NCI-H345 treated with DMSO at 0.1 percent for 48 hours (cell line): ENCODE measurements around the gene TXNDC5.

Source experiments
- DNase-seq: peaks from one replicate; lab custom pipeline; 2025; ENCODE audit not compliant: unreplicated experiment; lab: John Stamatoyannopoulos, UW

TXNDC5 gene

DNA sequence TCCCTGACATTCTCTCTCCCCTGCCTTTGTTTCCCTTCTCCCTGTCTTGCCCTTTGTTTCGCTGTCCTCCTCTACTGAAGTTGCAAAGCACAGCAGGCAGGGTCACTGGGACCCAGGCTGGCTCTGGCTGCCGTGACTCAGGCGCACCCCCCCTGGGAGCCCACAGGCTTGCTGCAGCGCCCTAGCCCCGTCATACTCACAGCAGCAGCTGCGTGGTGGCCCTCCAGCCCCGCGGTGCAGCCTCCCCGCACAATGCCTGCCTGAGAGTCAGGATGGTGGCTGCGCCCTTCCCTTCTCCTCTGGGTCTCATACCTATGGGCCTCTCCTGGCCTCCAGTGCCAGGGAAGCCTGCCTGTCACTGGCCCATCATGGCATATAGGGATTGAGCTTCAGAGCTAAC is 41.7 kb downstream of the TXNDC5 start:
- DNase-seq: no peak

DNA sequence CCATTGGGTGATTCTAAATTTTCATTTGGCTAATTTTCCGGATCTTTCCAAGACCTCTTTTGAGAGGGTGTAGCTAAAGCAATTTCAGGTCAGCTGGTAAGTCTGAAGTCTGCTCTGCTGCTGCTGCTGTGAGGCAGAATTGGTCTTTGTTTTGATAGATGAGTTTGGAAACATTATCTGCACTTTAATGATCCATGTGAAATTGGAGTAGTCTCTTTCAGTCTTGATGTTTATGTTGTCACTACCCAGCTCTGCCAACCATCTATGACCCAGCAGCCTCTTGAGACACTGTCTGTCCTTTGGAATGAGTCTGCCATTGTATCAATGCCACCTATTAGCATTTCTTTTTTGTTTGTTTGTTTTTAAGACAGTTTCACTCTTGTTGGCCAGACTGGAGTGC is 44.1 kb downstream of the TXNDC5 start:
- DNase-seq: no peak

DNA sequence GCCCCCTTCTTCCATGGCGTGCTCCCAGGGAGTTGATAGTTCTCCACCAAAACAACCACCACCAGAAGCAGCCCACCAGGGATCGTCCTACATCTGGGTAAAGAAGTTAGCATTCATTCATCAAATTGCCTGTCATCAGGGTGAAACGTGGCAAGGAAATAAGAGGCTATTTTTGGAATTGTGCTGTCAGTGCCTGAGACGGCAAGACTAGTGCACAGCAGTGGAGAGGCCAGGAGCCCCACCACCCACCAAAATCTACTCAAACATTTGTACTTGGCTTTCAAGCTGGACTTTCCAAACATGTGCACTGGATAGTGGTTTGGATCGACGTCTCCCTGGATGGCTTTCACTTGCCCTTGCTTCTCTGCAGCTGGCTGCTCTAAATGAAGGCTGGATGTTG is 44.8 kb downstream of the TXNDC5 start:
- DNase-seq: no peak

DNA sequence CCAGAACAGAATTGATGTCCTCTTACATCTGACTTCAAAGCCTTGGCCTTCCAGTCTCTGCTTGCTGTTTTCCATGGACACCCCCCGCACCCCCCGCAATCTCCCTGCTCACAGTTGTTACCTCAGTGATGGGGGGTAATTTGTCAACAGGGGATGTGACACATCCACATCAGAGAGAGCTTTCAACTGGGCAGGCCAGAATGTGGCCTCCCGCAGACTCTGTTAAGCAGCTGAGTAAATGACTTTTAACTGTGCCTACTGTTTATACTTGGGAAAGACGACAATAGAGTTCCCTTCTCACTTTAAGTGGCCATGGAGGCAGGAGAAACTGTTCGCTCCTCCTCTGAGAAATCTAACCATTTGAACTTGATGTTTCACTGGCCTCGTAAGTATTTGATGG is 51.0 kb downstream of the TXNDC5 start:
- DNase-seq: no peak

DNA sequence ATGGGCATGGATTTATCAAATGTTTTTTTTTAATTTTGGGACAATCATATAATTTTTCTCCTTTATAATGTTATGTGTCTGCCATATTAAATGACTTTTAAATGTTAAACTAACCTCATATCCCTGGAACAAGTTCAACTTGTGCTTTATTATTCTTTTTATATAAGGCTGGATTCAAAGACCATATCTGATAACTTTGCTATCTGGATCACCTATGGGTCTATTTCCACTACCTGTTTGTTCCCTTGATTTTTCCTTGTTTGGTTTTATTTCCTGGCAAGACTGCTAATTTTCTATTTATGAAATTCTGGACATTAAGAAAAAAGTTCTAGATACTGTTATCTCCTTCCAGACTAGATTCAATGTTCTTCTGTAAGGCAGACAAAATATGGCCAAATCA is 58.8 kb downstream of the TXNDC5 start:
- no peak for DNase-seq

DNA sequence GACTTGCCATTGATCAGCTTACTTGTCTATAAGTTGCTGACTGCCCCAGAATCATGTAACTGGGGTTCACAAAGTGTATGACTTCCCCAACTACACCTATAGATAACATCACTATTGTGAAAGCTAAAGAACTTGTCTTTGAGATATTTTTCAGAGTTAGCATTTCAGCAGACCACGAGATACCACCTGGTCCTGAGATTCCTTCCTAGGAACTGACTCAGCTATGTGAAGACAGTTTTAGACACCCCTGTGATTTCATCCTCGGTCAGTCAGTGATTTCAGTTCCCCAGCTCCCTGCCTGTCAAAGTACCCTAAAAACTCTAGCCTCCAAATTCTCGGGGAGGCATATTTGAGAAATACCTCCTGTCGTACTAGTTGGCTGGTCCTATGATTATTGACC is 62.4 kb downstream of the TXNDC5 start:
- no peak for DNase-seq

DNA sequence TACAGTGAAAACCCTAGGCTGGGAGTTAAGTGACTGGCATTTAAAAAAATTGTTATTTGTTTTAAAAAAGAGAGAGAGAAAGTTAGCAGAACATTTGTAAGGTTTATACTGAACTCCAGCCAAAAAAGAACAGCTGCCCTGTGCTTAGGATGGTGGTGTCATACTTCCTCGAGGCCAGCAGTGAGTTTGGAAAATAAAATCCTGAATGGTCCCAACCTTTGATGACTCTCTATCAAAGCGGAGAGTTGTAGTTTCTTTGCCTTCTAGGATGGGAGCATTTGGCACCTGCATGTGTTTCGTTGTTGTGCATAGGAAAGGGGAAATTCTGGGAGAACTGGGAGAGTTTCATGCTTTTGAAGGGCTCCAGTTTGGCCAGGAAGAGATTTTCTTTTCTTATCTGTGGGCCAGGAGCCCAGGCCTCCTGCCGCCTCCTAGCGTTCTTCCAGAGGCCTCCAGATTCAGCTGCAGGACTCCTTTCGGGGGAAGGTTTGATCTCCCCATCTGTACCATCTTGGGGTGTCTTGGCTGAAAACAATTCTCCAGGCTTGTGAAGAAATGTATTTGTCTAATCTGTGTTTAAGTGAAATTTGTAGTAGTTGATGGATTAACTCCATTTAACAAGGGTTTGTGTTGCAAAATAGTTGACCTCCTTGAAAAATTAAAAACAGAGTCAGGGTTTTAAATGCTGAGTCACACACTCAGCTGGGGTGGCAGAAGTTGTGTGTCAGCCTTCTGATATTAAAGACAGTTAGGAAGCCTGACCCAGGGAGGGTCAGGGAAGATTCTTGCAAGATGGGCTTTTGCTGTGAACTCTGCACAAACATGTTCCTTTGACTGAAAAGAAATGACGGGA is 63.4 kb downstream of the TXNDC5 start:
- no peak for DNase-seq

DNA sequence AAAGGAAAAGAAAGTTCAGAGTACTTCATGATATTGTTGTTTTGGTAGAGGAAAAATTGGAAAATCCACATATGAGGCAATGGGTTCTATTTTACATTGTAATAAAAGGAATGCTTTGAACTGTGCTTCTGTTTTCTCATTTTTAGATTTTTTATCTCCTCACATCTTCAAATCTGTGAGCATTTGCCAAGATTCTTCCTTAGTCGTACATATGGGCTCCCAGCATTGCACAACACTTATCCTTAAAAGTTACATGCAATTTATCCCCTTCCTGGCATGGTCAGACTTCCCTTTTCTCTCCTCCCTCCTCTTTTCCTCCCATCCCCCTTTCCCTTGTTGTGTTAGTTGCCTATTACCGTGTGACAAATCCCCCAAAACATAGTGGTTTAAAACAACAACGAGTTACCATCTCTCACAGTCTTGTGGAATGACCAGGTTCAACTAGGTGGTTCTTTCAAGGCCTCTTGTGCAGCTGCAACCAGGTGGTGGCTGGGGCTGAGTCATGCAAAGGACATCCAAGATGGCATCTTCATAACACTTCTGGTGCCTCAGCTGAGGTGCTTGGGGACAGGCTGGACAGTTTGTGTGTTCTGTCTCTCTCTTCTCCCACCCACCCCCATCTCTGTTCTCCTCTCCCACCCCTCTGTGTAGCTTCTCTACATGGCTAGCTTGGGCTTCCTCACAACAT is 68.7 kb downstream of the TXNDC5 start:
- DNase-seq: no peak

DNA sequence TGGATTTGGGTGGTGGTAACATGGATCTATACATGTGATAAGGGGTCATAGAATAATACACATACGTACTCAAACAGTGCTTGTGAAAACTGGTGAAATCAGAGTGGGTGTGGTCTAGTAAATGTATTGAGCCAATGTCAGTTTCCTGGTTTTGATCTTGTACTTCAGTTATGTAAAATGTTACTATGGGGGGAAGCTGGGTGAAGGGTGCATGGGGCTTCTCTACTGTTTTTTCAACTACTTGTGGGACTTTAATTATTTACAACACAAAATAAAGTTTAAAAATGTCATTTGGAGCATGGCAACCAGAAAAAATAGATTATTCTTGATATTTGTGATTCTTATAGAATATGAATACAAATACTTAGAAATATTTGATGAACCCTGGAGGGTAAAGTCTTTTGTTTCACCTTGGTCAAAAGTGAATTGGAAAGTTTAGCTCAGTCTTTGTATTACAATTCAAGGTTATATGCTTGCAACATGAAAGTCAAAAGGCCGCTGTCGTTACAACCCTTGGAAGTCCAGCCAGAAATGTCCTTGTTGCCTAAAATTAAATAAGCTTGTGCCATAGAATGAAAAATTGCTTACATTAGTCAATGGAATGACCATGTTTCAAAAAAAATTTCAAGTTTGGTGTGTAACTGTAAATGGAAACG is 74.1 kb downstream of the TXNDC5 start:
- DNase-seq: no peak

DNA sequence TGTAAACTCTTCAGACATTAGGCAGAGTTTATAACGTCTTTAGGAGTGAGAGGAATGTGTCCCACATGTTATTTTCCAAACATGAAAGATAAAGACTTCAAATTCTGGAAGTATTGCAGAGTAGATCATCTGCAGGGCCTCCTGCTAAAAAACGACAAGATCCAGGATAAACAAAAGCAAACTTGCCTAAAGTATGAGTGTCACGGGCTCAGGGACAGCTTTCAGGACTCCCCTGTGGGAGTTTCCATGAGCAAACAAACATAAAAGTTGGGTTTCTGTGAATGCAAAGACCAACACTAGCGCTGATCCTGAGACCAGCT is 76.9 kb downstream of the TXNDC5 start:
- no peak for DNase-seq

DNA sequence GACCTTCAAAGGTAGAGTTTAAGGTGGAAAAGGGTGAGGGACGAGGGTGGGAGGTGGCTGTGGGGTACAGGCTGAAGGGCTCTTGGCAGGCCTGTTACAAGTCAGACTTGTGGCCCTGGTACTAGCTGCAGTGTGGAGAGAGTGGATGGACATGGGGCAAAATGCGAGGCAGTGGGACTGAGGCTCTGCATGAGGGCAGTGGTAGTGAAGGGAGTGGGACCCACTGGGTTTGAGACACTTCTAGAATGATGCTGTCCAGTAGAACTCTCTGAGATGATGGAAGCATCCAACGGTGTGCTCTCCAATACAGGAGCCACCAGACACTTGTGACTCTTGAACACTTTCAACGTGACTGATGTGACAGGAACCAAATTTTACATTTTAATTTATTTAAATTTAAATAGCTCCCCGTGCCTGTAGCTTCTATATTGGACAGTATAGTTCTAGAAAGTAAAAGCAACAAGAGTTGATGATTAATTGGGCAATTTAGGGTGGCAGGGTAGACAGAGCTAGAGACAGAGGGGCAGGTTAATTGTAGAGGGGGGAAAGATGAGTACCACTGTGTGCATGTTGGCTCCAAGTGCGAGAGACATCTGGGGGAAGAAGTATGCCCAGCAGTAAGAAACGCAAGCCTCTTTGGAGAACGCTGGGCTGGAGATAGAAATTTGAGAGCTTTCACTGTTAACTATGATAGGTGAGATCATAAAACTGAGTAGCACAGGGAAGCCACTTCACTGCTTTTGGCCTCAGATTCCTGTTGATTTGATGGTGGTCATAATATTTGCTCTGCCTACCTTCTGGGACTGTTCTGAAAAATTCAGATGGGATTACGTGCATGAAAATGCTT is 77.5 kb downstream of the TXNDC5 start:
- DNase-seq: no peak
